ENCODE measurements around the gene KIFC3. TPM values are rescaled to one million over a fixed set of nuclear protein-coding genes. Genes with fewer than 3 reads are reported as not detected.

Gene KIFC3
- total RNA-seq, 1 experiment from 2014 or later, result 32.6 TPM

DNA sequence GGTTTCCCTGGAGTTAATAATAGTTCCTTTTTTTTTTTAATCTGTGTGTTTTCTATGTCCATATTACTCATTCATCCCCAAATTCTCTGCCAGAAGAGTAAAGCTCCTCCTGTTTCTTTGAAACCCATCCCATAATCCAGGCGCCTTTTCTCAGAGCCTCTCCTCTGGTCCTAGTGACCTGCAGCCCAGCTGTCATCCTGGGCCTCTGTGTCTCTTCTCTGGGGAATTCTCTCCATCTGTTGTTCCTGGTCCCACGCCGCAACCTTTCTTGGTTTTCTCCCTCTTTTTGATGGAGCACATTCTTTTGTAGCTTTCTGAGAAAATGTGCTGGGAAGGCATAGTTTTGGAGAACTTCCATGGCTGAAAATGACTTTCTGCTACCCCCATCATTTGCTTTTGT, 56.5 kb downstream of the KIFC3 start:
- ATAC-seq (no peak), DNase-seq (no peak)
- no peak overlapping the region for H3K27ac ChIP-seq (ENCODE audit: low read length)
- H4K20me1 ChIP-seq (ENCODE audit: low read length), result no peaks in the 10 kb centered on the region
- BruUV-seq (replicated peaks), result no TSS peak
- CTCF ChIA-PET, result no interaction called here
- H3K9ac ChIP-seq (ENCODE audit: low read length), result no peak overlapping the region
- no peaks in the 10 kb centered on the region for H3K79me2 ChIP-seq (ENCODE audit: low read length)
- no peaks in the 10 kb centered on the region for H3K9me3 ChIP-seq (ENCODE audit: low read length)
- no peak overlapping the region for H3K4me3 ChIP-seq (ENCODE audit: low read length)
- intact Hi-C loops (cut with micrococcal nuclease), result no loop called here
- no peak for TF ChIP-seq EZH2phosphoT487 (IDR thresholded peaks at IDR 0.05; ENCODE audit: borderline replicate concordance, low read length)
- TF ChIP-seq, protein P1, sequence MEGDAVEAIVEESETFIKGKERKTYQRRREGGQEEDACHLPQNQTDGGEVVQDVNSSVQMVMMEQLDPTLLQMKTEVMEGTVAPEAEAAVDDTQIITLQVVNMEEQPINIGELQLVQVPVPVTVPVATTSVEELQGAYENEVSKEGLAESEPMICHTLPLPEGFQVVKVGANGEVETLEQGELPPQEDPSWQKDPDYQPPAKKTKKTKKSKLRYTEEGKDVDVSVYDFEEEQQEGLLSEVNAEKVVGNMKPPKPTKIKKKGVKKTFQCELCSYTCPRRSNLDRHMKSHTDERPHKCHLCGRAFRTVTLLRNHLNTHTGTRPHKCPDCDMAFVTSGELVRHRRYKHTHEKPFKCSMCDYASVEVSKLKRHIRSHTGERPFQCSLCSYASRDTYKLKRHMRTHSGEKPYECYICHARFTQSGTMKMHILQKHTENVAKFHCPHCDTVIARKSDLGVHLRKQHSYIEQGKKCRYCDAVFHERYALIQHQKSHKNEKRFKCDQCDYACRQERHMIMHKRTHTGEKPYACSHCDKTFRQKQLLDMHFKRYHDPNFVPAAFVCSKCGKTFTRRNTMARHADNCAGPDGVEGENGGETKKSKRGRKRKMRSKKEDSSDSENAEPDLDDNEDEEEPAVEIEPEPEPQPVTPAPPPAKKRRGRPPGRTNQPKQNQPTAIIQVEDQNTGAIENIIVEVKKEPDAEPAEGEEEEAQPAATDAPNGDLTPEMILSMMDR (conservative IDR thresholded peaks at IDR 0.05; ENCODE audit: low read depth, low read length), result no peak
- TF ChIP-seq EZH2 (IDR thresholded peaks at IDR 0.05; ENCODE audit: low read length, unreplicated experiment), result no peak
- no peak overlapping the region for H2AFZ ChIP-seq (ENCODE audit: low read length)
- H3F3A ChIP-seq (ENCODE audit: low read length, unreplicated experiment), result no peaks in the 10 kb centered on the region
- no peaks in the 10 kb centered on the region for H3K36me3 ChIP-seq (ENCODE audit: low read depth, low read length)
- H3K9me2 ChIP-seq (replicated peaks; ENCODE audit: low read length), result no peaks in the 10 kb centered on the region
- H3K4me1 ChIP-seq (ENCODE audit: insufficient read depth, low read length), result no peaks in the 10 kb centered on the region
- H3K4me2 ChIP-seq (ENCODE audit: low read length), result no peak overlapping the region
- H3K27me3 ChIP-seq (ENCODE audit: low read length), result no peaks in the 10 kb centered on the region
- POLR2A ChIA-PET (ENCODE audit: unreplicated experiment), result no interaction called here

DNA sequence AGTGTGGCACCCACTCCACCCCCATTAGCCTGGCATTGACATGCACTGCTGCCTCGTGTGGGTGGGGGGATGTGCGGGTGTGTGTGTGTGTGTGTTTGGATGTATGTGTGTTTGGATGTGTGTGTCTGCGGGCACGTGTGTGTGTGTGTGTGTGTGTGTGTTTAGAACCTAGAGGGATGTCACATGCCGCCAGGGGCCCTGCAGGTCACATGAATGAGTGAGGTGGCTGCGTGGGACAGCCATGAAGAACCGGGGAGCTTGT, 57.7 kb downstream of the KIFC3 start:
- H3K36me3 ChIP-seq (ENCODE audit: low read depth, low read length), result no peaks in the 10 kb centered on the region
- no peaks in the 10 kb centered on the region for H4K20me1 ChIP-seq (ENCODE audit: low read length)
- no peak overlapping the region for H3K9ac ChIP-seq (ENCODE audit: low read length)
- H3K4me1 ChIP-seq (ENCODE audit: insufficient read depth, low read length), result no peaks in the 10 kb centered on the region
- ChIA-PET CTCF (no interaction called here), POLR2A (ENCODE audit: unreplicated experiment) (no interaction called here)
- BruUV-seq (replicated peaks), result no TSS peak
- no peaks in the 10 kb centered on the region for H3K79me2 ChIP-seq (ENCODE audit: low read length)
- H3F3A ChIP-seq (ENCODE audit: low read length, unreplicated experiment), result no peaks in the 10 kb centered on the region
- no peak overlapping the region for H3K4me3 ChIP-seq (ENCODE audit: low read length)
- DNase-seq (no peak), ATAC-seq (no peak)
- intact Hi-C loops (cut with micrococcal nuclease), result no loop called here
- no peak for TF ChIP-seq EZH2 (IDR thresholded peaks at IDR 0.05; ENCODE audit: low read length, unreplicated experiment)
- TF ChIP-seq, protein P1 (conservative IDR thresholded peaks at IDR 0.05; ENCODE audit: low read depth, low read length), result no peak
- no peak for TF ChIP-seq EZH2phosphoT487 (IDR thresholded peaks at IDR 0.05; ENCODE audit: borderline replicate concordance, low read length)
- no peak overlapping the region for H2AFZ ChIP-seq (ENCODE audit: low read length)
- no peak overlapping the region for H3K27ac ChIP-seq (ENCODE audit: low read length)
- no peak overlapping the region for H3K4me2 ChIP-seq (ENCODE audit: low read length)
- no peaks in the 10 kb centered on the region for H3K27me3 ChIP-seq (ENCODE audit: low read length)
- H3K9me2 ChIP-seq (replicated peaks; ENCODE audit: low read length), result no peaks in the 10 kb centered on the region
- H3K9me3 ChIP-seq (ENCODE audit: low read length), result no peaks in the 10 kb centered on the region

DNA sequence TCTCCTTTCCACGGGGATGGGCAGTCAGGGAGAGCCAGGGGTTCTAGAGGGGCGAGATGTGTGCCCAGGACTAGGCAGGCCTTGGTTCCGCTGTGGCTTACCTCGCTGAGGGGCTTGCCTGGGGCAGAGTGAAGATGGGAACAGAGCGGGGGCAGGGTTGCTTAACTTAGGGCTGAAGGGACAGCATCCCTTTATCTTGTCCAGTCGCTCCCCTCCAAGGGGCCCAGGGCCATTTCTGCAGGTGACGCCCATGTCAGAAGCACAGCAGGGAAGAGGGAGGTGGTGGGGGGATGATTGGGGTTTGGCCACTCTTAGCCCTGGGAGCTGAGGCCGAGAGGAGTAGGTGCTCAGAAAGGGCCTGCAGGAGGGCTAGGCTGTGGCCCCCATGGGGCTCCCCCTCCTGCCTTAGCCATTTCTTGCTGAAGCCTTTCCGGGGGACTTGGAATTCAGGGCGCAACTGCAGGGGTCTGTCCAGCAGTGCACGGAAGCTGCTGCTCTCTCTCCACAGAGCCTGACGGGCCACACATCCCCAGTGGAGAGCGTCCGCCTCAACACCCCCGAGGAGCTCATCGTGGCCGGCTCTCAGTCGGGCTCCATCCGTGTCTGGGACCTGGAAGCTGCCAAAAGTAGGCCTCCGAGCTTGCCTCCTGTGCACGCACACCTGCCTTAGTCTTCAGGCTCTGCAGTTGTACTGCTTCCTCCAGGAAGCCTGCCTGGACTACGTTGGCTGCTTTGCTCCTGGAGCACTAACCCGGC, 58.2 kb downstream of the KIFC3 start:
- intact Hi-C loops (cut with micrococcal nuclease), result no loop called here
- POLR2A ChIA-PET (ENCODE audit: unreplicated experiment), result no interaction called here
- H2AFZ ChIP-seq (ENCODE audit: low read length), result no peak overlapping the region
- no TSS peak for BruUV-seq (replicated peaks)
- no peak for TF ChIP-seq EZH2 (IDR thresholded peaks at IDR 0.05; ENCODE audit: low read length, unreplicated experiment)
- TF ChIP-seq EZH2phosphoT487 (IDR thresholded peaks at IDR 0.05; ENCODE audit: borderline replicate concordance, low read length), result no peak
- TF ChIP-seq, protein P1 (conservative IDR thresholded peaks at IDR 0.05; ENCODE audit: low read depth, low read length), result no peak
- CTCF ChIA-PET, result no interaction called here
- H3K27ac ChIP-seq (ENCODE audit: low read length), result no peak overlapping the region
- no peaks in the 10 kb centered on the region for H3K9me3 ChIP-seq (ENCODE audit: low read length)
- no peaks in the 10 kb centered on the region for H3K79me2 ChIP-seq (ENCODE audit: low read length)
- no peaks in the 10 kb centered on the region for H3K9me2 ChIP-seq (replicated peaks; ENCODE audit: low read length)
- H4K20me1 ChIP-seq (ENCODE audit: low read length), result no peaks in the 10 kb centered on the region
- no peaks in the 10 kb centered on the region for H3K36me3 ChIP-seq (ENCODE audit: low read depth, low read length)
- ATAC-seq (no peak), DNase-seq (no peak)
- H3K9ac ChIP-seq (ENCODE audit: low read length), result no peak overlapping the region
- H3K4me2 ChIP-seq (ENCODE audit: low read length), result no peak overlapping the region
- no peaks in the 10 kb centered on the region for H3K27me3 ChIP-seq (ENCODE audit: low read length)
- H3K4me1 ChIP-seq (ENCODE audit: insufficient read depth, low read length), result no peaks in the 10 kb centered on the region
- H3K4me3 ChIP-seq (ENCODE audit: low read length), result no peak overlapping the region
- no peaks in the 10 kb centered on the region for H3F3A ChIP-seq (ENCODE audit: low read length, unreplicated experiment)

All from PC-3 (cell line).